GM18909 (cell line): ENCODE measurements around the gene FOXI2.

Experiments
- ATAC-seq: cut with Tn5 transposase; IDR thresholded peaks from one replicate; pipeline ENCODE4 v1.9.1; 2021; ENCODE audit warnings: mild to moderate bottlenecking; ENCODE audit not compliant: unreplicated experiment, poor library complexity

The FOXI2 gene

GRCh38 chr10:127740596-127740995 is 3.6 kb downstream of the FOXI2 start:
- no peak for ATAC-seq

DNA sequence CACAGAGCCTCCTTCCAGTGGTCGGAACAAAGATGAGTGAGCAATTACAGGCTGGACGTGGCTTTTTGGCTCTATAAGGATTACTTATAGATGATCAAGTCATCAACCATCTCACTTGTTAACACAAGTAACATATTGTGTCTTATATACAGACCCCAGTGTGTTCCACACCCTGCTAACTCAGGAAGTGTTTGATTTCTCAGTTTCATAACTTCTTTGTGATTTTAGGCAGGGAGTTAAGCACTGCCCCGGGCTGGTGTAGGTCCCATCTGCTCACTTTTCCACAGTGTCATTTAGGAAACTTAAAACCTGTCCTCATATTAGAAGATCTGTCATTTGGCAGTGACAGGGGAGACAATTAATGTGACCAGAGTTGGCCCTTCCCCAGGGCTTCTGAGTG is 6.2 kb downstream of the FOXI2 start:
- ATAC-seq = no peak

GRCh38 chr10:127744956-127745355 is 8.0 kb downstream of the FOXI2 start:
- ATAC-seq = no peak

GRCh38 chr10:127745861-127746260 is 8.9 kb downstream of the FOXI2 start:
- ATAC-seq = no peak

DNA sequence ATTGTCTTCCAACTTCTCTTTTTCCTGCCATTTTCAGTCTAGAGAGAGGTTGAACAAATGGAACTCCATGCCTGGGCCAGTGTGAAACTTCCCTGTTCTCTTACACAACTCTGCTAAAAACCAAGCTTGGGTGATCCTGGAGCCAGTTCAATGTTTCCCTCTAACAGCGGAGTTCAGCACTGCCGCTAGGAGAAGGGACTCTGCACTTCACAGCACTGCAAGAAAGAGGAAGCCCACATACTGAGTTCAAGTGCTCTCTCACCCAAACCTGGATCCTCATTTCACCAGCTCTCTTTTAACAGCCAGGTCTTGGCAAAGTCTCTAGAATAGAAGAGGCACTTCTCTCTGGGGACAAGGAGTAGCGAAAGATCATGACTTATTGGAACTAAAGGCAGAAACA is 18.8 kb downstream of the FOXI2 start:
- ATAC-seq = no peak

- no peak for ATAC-seq
Measured at GRCh38 chr10:127756264-127756663, 19.3 kb downstream of the FOXI2 start.

DNA sequence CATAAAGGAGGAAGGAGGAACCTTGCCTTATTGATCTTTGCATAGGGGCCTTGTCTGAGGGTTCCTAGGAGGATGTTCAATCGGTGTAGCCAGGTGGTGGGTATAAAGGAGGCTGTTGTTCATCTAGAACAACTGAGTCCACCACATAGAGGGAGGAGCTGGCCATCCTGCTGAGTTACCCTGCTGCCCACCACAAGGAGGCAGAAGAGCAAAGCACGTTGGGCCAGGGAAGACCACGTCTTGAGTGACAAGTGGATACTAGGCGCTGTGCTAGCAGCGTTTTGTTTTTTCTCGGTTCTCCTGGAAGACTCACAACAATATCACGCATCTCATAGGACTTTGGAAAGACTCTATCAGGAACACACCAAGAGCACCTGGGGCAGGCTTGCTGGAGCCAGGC is 20.0 kb downstream of the FOXI2 start:
- no peak for ATAC-seq

GRCh38 chr10:127759276-127759675 is 22.3 kb downstream of the FOXI2 start:
- ATAC-seq = no peak

DNA sequence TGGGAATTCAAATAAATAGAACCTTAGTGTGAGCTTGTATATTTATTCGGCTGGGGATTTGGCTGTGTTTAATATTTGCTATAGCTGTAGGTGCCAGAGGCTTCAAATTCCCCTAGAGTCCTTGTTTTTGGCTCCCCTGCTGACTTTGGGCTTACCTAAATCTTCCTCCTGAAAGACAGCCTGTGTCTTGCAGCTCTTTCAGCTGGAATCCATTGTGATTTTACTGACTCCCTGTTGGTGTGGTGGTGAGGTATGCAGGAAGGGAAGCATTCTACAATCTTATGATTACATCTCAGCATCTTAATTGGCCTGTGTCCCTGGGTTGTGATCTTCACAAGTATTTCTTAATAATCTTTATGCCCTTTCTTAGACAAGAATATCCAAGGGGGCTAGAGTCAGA is 25.9 kb downstream of the FOXI2 start:
- no peak for ATAC-seq

DNA sequence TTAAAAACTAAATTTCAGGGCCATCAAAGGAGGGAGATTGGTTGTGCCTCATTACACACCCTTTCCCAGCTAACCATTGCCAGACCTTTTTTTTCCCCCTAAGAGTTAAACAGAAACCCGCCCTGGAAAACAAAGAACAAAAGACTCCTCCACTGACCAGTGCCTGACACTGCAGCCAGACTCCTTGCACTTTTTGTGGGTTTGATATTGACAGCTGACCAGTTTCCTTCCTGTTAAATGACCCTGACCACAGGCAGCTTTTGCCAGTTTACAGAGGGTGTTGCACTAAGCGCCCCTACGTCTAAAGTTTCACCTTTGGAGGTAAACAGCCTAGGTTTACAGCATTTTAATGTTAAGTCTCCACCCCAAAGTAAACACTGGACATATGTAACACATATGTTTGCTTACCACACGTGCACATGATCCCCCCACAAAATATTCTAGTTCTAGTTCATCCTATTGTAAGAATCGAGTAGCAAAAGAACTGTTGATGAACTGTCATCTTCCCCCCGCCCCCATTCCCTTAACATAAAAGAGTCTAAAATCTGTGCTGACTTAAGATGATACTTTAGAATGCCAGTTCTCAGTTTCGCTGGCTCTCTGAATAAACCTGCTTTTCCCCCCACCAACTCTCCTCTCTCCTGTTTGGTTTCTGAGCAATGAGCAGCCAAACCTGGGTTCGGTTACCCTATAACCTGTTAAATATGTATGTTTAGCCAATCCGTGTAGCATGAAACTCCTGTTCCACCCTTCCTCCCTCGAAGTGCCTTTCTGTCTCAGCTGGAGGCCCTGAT is 38.0 kb downstream of the FOXI2 start:
- ATAC-seq = no peak

DNA sequence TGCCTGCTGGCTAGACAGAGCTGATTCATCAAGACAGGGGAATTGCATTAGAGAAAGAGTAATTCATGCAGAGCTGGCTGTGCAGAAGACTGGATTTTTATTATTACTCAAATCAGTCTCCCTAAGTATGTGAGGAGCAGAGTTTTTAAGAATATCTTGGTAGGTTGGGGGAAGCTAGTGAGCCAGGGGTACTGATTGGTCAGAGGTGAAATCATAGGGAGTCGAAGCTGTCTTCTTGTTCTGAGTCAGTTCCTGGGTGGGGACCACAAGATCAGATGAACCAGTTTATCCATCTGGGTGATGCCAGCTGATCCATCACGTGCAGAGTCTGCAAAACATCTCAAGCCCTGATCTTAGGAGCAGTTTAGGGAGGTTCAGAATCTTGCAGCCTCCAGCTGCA is 39.8 kb downstream of the FOXI2 start:
- ATAC-seq = no peak

DNA sequence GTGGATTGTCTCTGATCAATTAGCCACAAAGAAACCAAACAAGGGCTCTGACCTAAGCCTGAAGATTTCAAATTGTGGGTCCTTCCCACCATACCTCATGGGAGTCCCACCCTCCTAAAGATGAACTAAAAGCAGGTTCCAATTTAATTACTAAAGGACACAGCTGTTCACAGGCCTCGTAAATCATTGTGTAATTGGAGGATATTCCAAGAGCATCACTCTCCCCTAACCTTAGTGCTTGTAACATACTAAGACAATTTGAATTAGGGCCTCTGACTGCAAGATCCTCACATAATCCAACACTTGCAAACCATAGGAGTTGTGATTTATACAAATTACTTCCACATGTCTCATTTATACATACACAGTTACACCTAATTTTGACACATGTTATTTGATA is 44.4 kb downstream of the FOXI2 start:
- no peak for ATAC-seq

DNA sequence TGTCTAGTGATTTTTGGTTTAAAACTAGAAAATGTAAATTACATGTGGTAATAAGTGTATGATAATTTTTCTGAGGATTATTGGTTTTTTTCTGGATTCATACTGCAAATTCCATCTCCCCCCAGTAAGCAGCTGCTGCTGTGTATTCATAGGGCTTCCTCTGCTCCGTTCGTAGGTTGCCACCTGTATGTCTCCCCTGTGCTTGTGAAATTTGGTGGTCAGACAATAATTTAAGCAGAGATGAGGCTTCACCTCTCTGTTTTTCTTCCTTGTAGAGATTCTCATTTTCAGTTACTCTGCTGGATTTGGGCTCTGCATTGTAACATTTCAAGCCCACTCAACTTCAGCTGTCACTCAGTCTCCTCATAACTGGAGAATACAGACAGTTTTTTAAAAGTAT is 50.9 kb downstream of the FOXI2 start:
- no peak for ATAC-seq

DNA sequence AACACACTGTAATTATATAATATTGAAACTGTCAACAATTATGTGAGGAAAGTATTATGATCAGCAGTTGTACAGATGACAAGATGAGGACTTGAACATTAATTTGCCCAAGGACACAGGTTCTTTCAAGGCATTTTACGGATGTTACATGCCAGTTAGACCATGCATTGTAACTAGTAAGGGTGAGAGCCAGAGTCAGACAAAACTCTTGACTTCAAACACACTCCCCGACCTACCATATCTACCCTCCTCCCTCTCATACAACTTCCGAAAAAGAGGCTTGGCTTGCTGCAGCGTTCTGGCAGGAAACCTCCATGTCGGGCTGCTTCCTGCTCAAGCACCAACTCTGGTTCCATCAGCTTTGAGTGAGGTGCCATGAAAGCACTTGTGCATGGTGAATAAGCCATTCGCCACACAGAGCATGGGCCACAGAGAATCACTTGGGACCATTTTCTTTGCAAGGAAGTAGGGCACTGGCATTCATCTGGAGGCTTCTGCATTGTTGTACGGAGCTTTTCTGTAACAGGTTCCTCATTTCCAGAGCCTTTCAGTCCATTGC is 53.2 kb downstream of the FOXI2 start:
- no peak for ATAC-seq
